Astrocyte (in vitro differentiated cells and primary cell): Measurements from ENCODE around the gene MTMR12. TPM values are rescaled to one million over a fixed set of nuclear protein-coding genes. Genes with fewer than 3 reads are reported as not detected.
"Not testable (repeated sequence)": the region's sequence is repeated elsewhere in the genome, so short reads cannot be mapped to it uniquely, and the experiment has no call there.

Experiments used
- DNase-seq: peaks from one replicate; pipeline ENCODE4 v3.0.0-alpha.2; 2010; ENCODE audit warnings: low read depth
- FAIRE-seq: peaks from 2 replicates; lab custom pipeline; 2011; peaks lifted over from hg19 to GRCh38; lab: Jason Lieb, UNC
- H2AFZ ChIP-seq: 2 replicates; pipeline ENCODE4 v1.6.0; 2012; ENCODE audit warnings: low read depth, low read length, inconsistent platforms
- H3K27ac ChIP-seq: 2 replicates; pipeline ENCODE4 v1.5.1; 2011; ENCODE audit warnings: low read depth, low read length, inconsistent platforms
- H3K27me3 ChIP-seq: 2 replicates; pipeline ENCODE4 v1.6.0; 2011; ENCODE audit warnings: low read length, inconsistent platforms; ENCODE audit not compliant: insufficient read depth
- H3K36me3 ChIP-seq: 2 replicates; pipeline ENCODE4 v1.5.1; 2011; ENCODE audit warnings: low read length, inconsistent platforms; ENCODE audit not compliant: insufficient read depth
- H3K4me1 ChIP-seq: 2 replicates; pipeline ENCODE4 v1.5.1; 2011; ENCODE audit warnings: low read length, inconsistent platforms; ENCODE audit not compliant: insufficient read depth
- H3K4me2 ChIP-seq: 2 replicates; pipeline ENCODE4 v1.6.0; 2012; ENCODE audit warnings: low read length, inconsistent platforms
- H3K4me3 ChIP-seq: 2 replicates; pipeline ENCODE4 v1.5.1; 2011; ENCODE audit warnings: low read depth, mild to moderate bottlenecking, low read length, inconsistent platforms; ENCODE audit not compliant: insufficient read depth
- H3K79me2 ChIP-seq: 2 replicates; pipeline ENCODE4 v1.6.0; 2012; ENCODE audit warnings: mild to moderate bottlenecking, low read length, inconsistent platforms; ENCODE audit not compliant: insufficient read depth
- H3K9ac ChIP-seq: 2 replicates; pipeline ENCODE4 v1.6.0; 2012; ENCODE audit warnings: mild to moderate bottlenecking, low read length, inconsistent platforms
- H3K9me3 ChIP-seq: 2 replicates; pipeline ENCODE4 v1.5.1; 2012; ENCODE audit warnings: low read depth, mild to moderate bottlenecking, low read length, inconsistent platforms; ENCODE audit not compliant: insufficient read depth
- H4K20me1 ChIP-seq: 2 replicates; pipeline ENCODE4 v1.6.0; 2012; ENCODE audit warnings: low read length, inconsistent platforms; ENCODE audit not compliant: insufficient read depth
- H3K27ac Mint-ChIP-seq: one replicate; pipeline ENCODE4 v1.8.0; 2021; ENCODE audit warnings: mild to moderate bottlenecking, mixed read lengths; ENCODE audit not compliant: unreplicated experiment
- H3K27me3 Mint-ChIP-seq: one replicate; pipeline ENCODE4 v1.8.0; 2021; ENCODE audit warnings: low read depth, mixed read lengths; ENCODE audit not compliant: unreplicated experiment
- H3K36me3 Mint-ChIP-seq: one replicate; pipeline ENCODE4 v1.8.0; 2021; ENCODE audit warnings: low read depth, mixed read lengths; ENCODE audit not compliant: unreplicated experiment
- H3K4me1 Mint-ChIP-seq: one replicate; pipeline ENCODE4 v1.8.0; 2021; ENCODE audit warnings: low read depth, mixed read lengths; ENCODE audit not compliant: unreplicated experiment
- H3K4me3 Mint-ChIP-seq: one replicate; pipeline ENCODE4 v1.8.0; 2021; ENCODE audit warnings: mild to moderate bottlenecking, moderate library complexity, mixed read lengths; ENCODE audit not compliant: unreplicated experiment
- H3K9me3 Mint-ChIP-seq: one replicate; pipeline ENCODE4 v1.8.0; 2021; ENCODE audit warnings: mild to moderate bottlenecking, mixed read lengths; ENCODE audit not compliant: unreplicated experiment
- EZH2 ChIP-seq: IDR thresholded peaks from 2 replicates; pipeline ENCODE4 v1.6.1; 2012; ENCODE audit warnings: mild to moderate bottlenecking, low read length, inconsistent platforms; ENCODE audit not compliant: insufficient read depth
- total RNA-seq: library from RNA; stranded (reverse); gene quantifications from 2 replicates; pipeline ENCODE4 v1.2.1, GENCODE V29; 2021
- TF ChIP-seq, protein P1 (sequence below): IDR thresholded peaks from 2 replicates; pipeline ENCODE4 v1.5.1; 2011; ENCODE audit warnings: low read depth, mild to moderate bottlenecking, inconsistent platforms, low read length, moderate library complexity; ENCODE audit not compliant: insufficient read depth

MTMR12 gene
- total RNA-seq, 1 donor from 2014 or later, result 23.1 TPM

DNA sequence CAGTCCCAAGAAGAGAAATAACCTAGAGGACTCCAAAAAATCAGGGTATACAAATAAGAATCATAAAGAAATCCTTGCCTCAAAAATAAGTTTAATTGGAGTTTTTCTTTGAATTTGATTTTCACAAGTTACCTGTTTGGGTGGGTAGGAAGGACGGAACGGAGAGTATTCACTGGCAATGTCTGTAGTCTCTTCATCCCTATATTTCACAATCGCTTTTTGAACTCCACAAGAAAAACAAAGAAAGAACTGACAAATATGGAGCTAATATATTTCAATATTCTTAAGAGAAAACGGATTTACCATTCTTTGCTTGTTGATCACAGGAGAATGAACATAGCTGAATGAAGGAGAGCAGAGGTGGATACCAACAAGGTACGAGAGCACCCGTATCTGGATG, 30.1 kb downstream of the MTMR12 start:
- Histone ChIP-seq H3K36me3 (no peaks in the 10 kb centered on the region), H2AFZ (no peak overlapping the region), H3K4me3 (no peak overlapping the region), H3K79me2 (peaks cover 27% of the 10 kb centered on the region), H3K27ac (no peak overlapping the region), H3K9me3 (no peaks in the 10 kb centered on the region), H3K27me3 (no peaks in the 10 kb centered on the region), H3K4me2 (no peak overlapping the region), H4K20me1 (peaks cover 27% of the 10 kb centered on the region), H3K4me1 (peaks cover 14% of the 10 kb centered on the region), H3K9ac (no peak overlapping the region)
- FAIRE-seq (no peak), DNase-seq (no peak)
- Mint-ChIP-seq H3K4me1 (peaks cover 15% of the 10 kb centered on the region), H3K27ac (no peak overlapping the region), H3K4me3 (no peak overlapping the region), H3K9me3 (no peaks in the 10 kb centered on the region), H3K27me3 (no peaks in the 10 kb centered on the region), H3K36me3 (peaks cover 17% of the 10 kb centered on the region)
- TF ChIP-seq EZH2, result no peak
- TF ChIP-seq, protein P1, sequence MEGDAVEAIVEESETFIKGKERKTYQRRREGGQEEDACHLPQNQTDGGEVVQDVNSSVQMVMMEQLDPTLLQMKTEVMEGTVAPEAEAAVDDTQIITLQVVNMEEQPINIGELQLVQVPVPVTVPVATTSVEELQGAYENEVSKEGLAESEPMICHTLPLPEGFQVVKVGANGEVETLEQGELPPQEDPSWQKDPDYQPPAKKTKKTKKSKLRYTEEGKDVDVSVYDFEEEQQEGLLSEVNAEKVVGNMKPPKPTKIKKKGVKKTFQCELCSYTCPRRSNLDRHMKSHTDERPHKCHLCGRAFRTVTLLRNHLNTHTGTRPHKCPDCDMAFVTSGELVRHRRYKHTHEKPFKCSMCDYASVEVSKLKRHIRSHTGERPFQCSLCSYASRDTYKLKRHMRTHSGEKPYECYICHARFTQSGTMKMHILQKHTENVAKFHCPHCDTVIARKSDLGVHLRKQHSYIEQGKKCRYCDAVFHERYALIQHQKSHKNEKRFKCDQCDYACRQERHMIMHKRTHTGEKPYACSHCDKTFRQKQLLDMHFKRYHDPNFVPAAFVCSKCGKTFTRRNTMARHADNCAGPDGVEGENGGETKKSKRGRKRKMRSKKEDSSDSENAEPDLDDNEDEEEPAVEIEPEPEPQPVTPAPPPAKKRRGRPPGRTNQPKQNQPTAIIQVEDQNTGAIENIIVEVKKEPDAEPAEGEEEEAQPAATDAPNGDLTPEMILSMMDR, result no peak

DNA sequence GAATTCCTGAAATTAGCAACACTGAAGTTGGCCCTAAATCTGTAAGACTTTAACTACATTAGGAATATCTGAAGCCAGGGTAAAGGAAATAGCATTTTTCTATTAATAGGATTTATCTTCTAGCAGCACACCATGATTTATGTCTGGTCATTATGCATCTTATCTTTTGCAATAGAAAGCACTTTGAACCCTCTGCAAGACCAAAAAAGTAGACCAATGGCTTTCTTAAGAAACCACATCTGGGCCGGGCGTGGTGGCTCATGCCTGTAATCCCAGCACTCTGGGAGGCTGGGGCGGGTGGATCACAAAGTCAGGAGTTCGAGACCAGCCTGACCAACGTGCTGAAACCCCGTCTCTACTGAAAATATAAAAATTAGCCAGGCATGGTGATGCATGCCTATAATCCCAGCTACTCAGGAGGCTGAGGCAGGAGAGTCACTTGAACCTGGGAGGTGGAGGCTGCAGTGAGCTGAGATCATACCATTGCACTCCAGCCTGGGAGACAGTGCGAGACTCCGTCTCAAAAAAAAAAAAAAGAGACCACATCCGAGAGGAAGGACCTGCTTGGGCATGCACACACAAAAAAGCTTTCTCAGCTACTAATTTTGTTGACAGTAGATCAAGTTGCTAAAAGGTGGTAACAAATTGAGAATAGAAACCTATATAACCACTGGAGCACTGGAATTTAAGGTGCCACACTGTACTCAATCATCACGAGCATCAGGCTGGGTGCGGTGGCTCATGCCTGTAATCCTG, 31.2 kb downstream of the MTMR12 start:
- H3K36me3 ChIP-seq, H2AFZ ChIP-seq, H3K27ac ChIP-seq, H3K4me3 ChIP-seq, H3K27me3 ChIP-seq, H3K4me3 Mint-ChIP-seq, H3K9ac ChIP-seq, DNase-seq, H3K9me3 ChIP-seq, H3K9me3 Mint-ChIP-seq, FAIRE-seq, H3K27me3 Mint-ChIP-seq, H3K4me2 ChIP-seq, H3K27ac Mint-ChIP-seq: not testable (repeated sequence)
- Mint-ChIP-seq H3K36me3 (peaks cover 13% of the 10 kb centered on the region), H3K4me1 (peaks cover 19% of the 10 kb centered on the region)
- Histone ChIP-seq H3K4me1 (peaks cover 14% of the 10 kb centered on the region), H4K20me1 (peaks cover 22% of the 10 kb centered on the region), H3K79me2 (peaks cover 24% of the 10 kb centered on the region)

DNA sequence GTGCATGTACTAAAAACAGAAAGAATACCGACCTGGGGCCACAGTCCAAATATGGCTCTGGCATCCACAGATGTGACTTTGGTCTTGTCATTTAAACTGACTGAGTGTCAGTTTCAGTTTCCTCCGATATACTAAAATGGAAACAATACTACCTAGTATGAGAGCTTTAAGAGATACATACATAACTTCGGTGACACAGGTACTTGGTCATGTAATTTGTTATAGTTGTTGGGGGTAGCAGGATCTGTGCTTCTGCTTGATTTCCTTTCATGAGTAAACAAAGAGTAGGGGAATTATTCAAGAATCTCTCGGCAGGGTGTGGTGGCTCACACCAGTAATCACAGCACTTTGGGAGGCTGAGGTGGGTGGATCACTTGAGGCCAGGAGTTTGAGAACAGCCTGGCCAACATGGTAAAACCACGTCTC, 32.1 kb downstream of the MTMR12 start:
- Histone ChIP-seq H3K9me3 (no peaks in the 10 kb centered on the region), H3K4me3 (no peak overlapping the region), H3K79me2 (peaks cover 15% of the 10 kb centered on the region), H3K4me1 (peaks cover 19% of the 10 kb centered on the region), H3K27me3 (no peaks in the 10 kb centered on the region), H3K36me3 (no peaks in the 10 kb centered on the region), H2AFZ (no peak overlapping the region), H3K9ac (no peak overlapping the region), H3K27ac (no peak overlapping the region), H4K20me1 (peaks cover 17% of the 10 kb centered on the region), H3K4me2 (no peak overlapping the region)
- no peak overlapping the region for H3K27ac Mint-ChIP-seq
- no peaks in the 10 kb centered on the region for H3K9me3 Mint-ChIP-seq
- no peak overlapping the region for H3K4me3 Mint-ChIP-seq
- H3K4me1 Mint-ChIP-seq, result peaks cover 27% of the 10 kb centered on the region
- TF ChIP-seq, protein P1, result no peak
- no peak for TF ChIP-seq EZH2
- H3K36me3 Mint-ChIP-seq, result peaks cover 14% of the 10 kb centered on the region
- no peak for DNase-seq
- H3K27me3 Mint-ChIP-seq, result no peaks in the 10 kb centered on the region
- no peak for FAIRE-seq
